SU-DHL-6 (cell line): Measurements from ENCODE around the gene JAK1.
"Not testable (repeated sequence)": the region's sequence is repeated elsewhere in the genome, so short reads cannot be mapped to it uniquely, and the experiment has no call there.

Source experiments
- H2AFZ ChIP-seq: fragments of 200-600 bp; sonication (generic); 2 replicates; pipeline ENCODE4 v1.6.1; 2014; ENCODE audit warnings: low read depth, mild to moderate bottlenecking, moderate library complexity, mixed read lengths, antibody characterized with exemption, low read length; ENCODE audit not compliant: severe bottlenecking
- H3F3A ChIP-seq: fragments of 200-600 bp; shearing (Covaris generic); 2 replicates; pipeline ENCODE4 v1.6.0; 2016; ENCODE audit warnings: antibody characterized with exemption, mild to moderate bottlenecking; ENCODE audit not compliant: insufficient read depth
- H3K27ac ChIP-seq: fragments of 200-600 bp; sonication (generic); 2 replicates; pipeline ENCODE4 v1.5.1; 2016; ENCODE audit warnings: low read depth, mild to moderate bottlenecking, low read length, moderate library complexity, mixed read lengths
- H3K27me3 ChIP-seq: fragments of 200-600 bp; sonication (generic), shearing (Covaris generic); 2 replicates; pipeline ENCODE4 v1.6.0; 2014; ENCODE audit warnings: mild to moderate bottlenecking, low read length
- H3K36me3 ChIP-seq: fragments of 200-600 bp; sonication (generic); 2 replicates; pipeline ENCODE4 v1.6.1; 2014; ENCODE audit warnings: mild to moderate bottlenecking, low read length, mixed read lengths
- H3K4me2 ChIP-seq: fragments of 300-600, 200-600 bp; shearing (Covaris generic), sonication (generic); 2 replicates; pipeline ENCODE4 v1.6.0; 2014; ENCODE audit warnings: low read length, low read depth, mild to moderate bottlenecking; ENCODE audit not compliant: poor library complexity, severe bottlenecking
- H3K4me3 ChIP-seq: fragments of 200-600 bp; sonication (generic); 2 replicates; pipeline ENCODE4 v1.5.1; 2014; ENCODE audit warnings: antibody characterized with exemption, low read length, mild to moderate bottlenecking, mixed read lengths; ENCODE audit not compliant: insufficient read depth, poor library complexity, severe bottlenecking
- H3K79me2 ChIP-seq: fragments of 200-600 bp; sonication (generic); 2 replicates; pipeline ENCODE4 v1.6.1; 2014; ENCODE audit warnings: mild to moderate bottlenecking, low read length, moderate library complexity; ENCODE audit not compliant: insufficient read depth
- H3K9ac ChIP-seq: fragments of 200-600 bp; sonication (generic); 2 replicates; pipeline ENCODE4 v1.7.0; 2014; ENCODE audit warnings: mild to moderate bottlenecking, low read length
- H3K9me2 ChIP-seq: fragments of 200-600 bp; sonication (generic); replicated peaks from 2 replicates; pipeline ENCODE4 v1.6.1; 2014; ENCODE audit warnings: low read length; ENCODE audit not compliant: insufficient read depth
- H3K9me3 ChIP-seq: fragments of 200-600 bp; sonication (generic); 2 replicates; pipeline ENCODE4 v1.6.1; 2014; ENCODE audit warnings: low read length, mixed read lengths; ENCODE audit not compliant: insufficient read depth
- H4K20me1 ChIP-seq: fragments of 200-600 bp; sonication (generic); 2 replicates; pipeline ENCODE4 v1.6.1; 2014; ENCODE audit warnings: low read depth, mild to moderate bottlenecking, antibody characterized with exemption, low read length, moderate library complexity, mixed read lengths
- CTCF ChIP-seq: fragments of 200-600 bp; sonication (generic); IDR thresholded peaks from one replicate; pipeline ENCODE4 v1.5.1; 2017; ENCODE audit warnings: antibody characterized with exemption, mild to moderate bottlenecking, low read length, moderate library complexity; ENCODE audit not compliant: insufficient read depth, poor library complexity, severe bottlenecking
- EZH2phosphoT487 ChIP-seq: fragments of 200-600 bp; sonication (generic), shearing (Covaris generic); conservative IDR thresholded peaks from 2 replicates; pipeline ENCODE4 v1.6.1; 2018; ENCODE audit warnings: mild to moderate bottlenecking, antibody characterized with exemption, low read length, moderate library complexity, mixed read lengths

JAK1 gene

GRCh38 chr1:64921771-64922170 lies 44.6 kb downstream of the JAK1 start:
- TF ChIP-seq CTCF = no peak
- no peak for TF ChIP-seq EZH2phosphoT487
- no peaks in the 10 kb centered on the region for H3K9me3 ChIP-seq
- H3K36me3 ChIP-seq = no peaks in the 10 kb centered on the region
- H3K9me2 ChIP-seq = no peaks in the 10 kb centered on the region
- H2AFZ ChIP-seq = no peak overlapping the region
- no peak overlapping the region for H3K9ac ChIP-seq
- peaks cover 6% of the 10 kb centered on the region; the same call in 1 of the 2 replicates for H3K79me2 ChIP-seq
- no peak overlapping the region for H3K27ac ChIP-seq
- no peaks in the 10 kb centered on the region for H3F3A ChIP-seq
- peaks cover 38% of the 10 kb centered on the region for H4K20me1 ChIP-seq
- no peaks in the 10 kb centered on the region for H3K27me3 ChIP-seq
- H3K4me2 ChIP-seq = no peak overlapping the region
- H3K4me3 ChIP-seq = no peak overlapping the region

- Histone ChIP-seq H3K9me2 (no peaks in the 10 kb centered on the region), H3K4me2 (no peak overlapping the region), H3K9me3 (no peaks in the 10 kb centered on the region), H3K9ac (no peak overlapping the region), H3K27me3 (no peaks in the 10 kb centered on the region), H3K4me3 (no peak overlapping the region), H3K36me3 (no peaks in the 10 kb centered on the region), H3K79me2 (peaks cover 6% of the 10 kb centered on the region; the same call in 1 of the 2 replicates), H3K27ac (no peak overlapping the region), H3F3A (no peaks in the 10 kb centered on the region), H4K20me1 (peaks cover 38% of the 10 kb centered on the region), H2AFZ (no peak overlapping the region)
- TF ChIP-seq CTCF = no peak
Observed at GRCh38 chr1:64920941-64921589, 45.3 kb downstream of the JAK1 start.

- H3K9me2 ChIP-seq, H3K27ac ChIP-seq, H3K4me3 ChIP-seq, H3K9ac ChIP-seq, H3K4me2 ChIP-seq, H3K27me3 ChIP-seq, H2AFZ ChIP-seq, H3K79me2 ChIP-seq, H3K9me3 ChIP-seq, H3F3A ChIP-seq, H3K36me3 ChIP-seq: not testable (repeated sequence)
- peaks cover 38% of the 10 kb centered on the region for H4K20me1 ChIP-seq
Observed at GRCh38 chr1:64919120-64919519, 47.2 kb downstream of the JAK1 start.

GRCh38 chr1:64917907-64918306 lies 48.4 kb downstream of the JAK1 start:
- TF ChIP-seq EZH2phosphoT487 (no peak), CTCF (no peak)
- Histone ChIP-seq H3K4me2 (no peak overlapping the region), H3K79me2 (peaks cover 6% of the 10 kb centered on the region; the same call in 1 of the 2 replicates)

More at GRCh38 chr1:64917907-64918306, 48.4 kb downstream of the JAK1 start:
- peaks cover 33% of the 10 kb centered on the region for H4K20me1 ChIP-seq
- no peaks in the 10 kb centered on the region for H3F3A ChIP-seq
- H3K36me3 ChIP-seq = no peaks in the 10 kb centered on the region
- H3K27ac ChIP-seq = no peak overlapping the region
- H2AFZ ChIP-seq = no peak overlapping the region
- H3K9me3 ChIP-seq = no peaks in the 10 kb centered on the region
- H3K27me3 ChIP-seq = no peaks in the 10 kb centered on the region
- no peaks in the 10 kb centered on the region for H3K9me2 ChIP-seq
- H3K4me3 ChIP-seq = no peak overlapping the region
- H3K9ac ChIP-seq = no peak overlapping the region
